ENCODE measurements around the gene MRPL53.

MRPL53 gene

DNA sequence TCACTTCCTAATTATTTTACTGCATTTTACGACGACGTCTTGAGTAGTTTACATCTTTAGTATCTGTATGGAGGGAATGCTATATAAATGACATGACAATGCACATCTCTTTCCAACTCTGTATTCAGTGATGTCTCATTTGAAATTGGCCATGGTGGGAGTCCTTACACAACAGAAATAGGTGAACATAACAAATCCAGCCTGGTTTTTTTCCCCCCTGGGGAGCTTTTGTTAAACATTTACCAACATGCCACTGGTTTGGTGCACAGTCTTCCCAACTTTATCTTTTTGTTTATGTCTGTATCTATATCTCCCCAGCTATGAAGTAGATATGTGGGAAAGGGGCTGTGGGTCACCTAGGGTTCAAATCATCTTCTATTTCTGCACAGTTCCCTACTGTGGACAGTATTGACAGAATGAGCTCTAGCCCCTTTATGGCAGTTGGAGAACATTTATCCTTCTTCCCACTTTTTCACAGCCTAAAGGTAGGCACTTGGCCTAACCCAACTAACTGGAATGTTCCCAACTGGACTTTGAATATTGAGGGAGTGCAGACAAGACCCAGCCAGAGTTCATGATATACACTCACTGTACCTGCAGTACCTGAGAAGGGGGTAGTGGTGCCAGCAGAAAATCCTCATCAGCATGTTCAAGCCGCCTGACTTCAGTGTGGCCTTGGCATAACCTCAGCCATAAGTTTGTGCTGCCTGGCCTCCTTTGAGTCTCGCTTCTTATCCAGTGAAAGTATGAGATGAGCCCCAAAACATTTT, 25.1 kb downstream of the MRPL53 start:
- DNase-seq = no peak

DNA sequence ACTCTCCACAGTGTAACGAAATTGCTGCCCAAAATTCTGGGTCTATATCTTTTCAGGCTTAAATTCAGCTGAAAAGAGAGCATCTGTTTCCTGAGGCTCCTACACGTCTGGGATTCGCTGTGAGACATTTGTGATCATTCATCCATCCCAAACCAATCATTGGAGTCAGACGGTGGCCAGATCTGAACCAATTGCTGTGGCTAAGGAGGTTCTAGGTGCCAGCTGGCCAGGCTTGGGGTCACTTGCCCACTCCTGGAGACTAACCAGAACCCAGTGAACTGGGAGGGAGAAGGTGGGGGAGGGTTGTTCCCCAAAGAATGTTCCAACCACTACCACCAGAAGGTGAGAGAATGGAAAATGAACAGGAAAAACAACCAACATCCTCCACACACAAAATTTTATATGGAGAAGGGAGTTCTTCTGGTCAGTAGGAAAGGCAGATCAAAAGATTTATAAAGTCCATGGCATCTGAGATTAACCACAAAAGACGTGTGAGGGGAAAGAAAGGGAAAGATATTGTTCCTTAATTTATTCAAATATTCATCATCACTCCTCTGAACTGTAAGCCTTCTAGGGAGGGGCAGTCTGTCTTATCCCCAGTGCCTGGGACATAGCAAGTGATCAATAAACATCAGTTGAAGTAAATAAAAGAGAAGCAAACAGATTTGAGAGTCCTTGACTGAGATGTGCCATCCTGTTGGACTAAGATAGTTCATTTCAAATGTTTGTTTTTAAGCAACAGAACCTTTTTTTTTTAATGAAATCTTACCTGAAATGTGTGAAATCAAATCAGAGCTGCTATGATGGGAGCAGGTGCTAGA, 27.8 kb downstream of the MRPL53 start:
- peak; percentile 39 for DNase-seq

DNA sequence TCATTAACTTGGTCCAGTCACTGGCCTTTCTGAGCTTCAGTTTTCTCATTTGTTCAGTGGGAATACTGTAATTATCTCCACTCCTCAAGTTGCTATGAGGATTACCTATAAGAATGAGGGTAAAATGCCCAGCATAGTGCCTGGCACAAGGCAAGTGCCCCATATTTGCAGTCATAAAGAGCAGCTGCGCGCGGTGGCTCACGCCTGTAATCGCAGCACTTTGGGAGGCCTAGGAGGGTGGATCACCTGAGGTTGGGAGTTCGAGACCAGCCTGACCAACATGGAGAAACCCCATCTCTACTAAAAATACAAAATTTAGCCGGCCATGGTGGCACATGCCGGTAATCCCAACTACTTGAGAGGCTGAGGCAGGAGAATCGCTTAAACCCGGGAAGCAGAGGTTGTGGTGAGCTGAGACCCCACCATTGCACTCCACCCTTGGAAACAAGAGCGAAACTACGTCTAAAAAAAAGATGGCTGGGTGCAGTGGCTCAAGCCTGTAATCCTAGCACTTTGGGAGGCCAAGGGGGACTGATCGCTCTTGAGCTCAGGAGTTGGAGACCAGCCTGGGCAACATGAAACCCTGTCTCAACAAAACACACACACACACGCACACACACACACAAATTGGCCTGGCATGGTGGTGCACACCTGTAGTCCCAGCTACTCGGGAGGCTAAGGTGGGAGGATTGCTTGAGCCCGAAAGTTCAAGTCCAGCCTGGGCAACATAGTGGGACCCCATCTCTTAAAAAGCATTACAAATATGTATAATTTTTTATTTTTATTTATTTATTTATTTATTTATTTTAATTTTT, 29.8 kb downstream of the MRPL53 start:
- peak; percentile 13 for DNase-seq

DNA sequence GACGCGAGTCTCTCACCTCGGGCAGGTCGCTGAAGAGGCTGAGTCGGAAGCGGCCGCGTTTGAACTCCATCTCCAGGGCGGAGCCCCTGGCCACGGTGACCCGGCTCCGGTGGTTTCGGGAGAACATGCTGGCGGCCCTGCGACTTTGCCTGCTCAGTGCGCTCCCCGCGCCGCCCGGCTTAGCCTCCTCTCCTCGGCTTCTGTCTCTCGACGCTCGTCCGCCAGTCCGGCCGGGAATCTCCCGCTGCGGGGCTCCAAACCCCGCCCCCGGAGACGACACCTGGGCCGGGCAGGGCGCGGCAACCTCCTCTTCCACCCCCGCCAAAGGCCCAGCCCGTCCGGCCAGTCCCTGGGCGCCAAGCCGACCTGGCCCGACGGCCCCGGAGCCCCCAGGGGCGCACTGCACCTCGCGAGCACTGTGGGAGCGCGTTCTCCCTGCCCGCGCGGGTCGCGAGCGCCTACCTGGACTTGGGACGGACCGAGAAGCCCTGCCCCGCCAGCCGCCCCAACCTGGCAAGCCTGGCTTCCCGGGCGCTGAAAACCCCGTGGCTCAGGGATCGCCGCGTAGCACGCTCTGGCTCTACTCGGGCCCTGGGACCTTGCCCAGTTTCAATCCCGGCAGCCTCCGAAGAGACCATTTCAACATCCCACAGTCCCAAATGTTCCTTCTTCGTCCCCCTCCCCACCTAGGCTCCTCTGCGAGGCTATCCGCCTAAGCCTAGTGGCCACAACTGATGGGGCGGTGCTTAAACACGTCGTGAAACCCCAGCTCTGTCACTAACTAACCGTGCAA, 30.6 kb downstream of the MRPL53 start, which contains the start of gene RTKN:
Gene RTKN, minus strand, starts transcription at position 248 of the 793 bp plus-strand sequence. Its CDS starts 121 bp downstream, at position 127.
- peak; percentile 70 for DNase-seq

DNA sequence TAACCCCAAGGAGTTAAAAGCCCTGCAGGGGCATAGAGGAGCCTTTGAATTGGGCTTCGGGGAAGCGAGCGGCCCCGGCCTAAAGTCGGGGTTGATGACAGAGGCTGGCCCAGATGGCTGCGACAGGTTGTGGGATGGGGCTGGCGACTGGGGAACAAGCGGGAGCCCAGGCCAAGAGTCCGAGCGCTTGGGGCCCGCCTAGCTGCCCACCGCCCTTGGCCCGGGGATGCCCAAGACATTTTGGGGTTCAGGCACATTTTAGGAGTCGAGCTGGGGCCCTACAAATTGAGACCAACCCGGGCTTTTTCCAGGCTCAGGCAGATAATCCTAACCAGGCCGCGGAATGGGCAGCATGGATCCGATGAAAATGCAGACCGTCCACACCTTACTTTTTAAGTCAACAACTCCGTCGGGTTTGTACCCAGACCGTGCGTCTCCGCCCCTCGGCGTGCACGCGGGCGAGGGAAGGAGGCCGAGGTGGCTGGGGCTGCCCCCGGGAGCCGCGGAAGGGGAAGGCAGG, 31.2 kb downstream of the MRPL53 start:
- DNase-seq = peak; percentile 66

DNA sequence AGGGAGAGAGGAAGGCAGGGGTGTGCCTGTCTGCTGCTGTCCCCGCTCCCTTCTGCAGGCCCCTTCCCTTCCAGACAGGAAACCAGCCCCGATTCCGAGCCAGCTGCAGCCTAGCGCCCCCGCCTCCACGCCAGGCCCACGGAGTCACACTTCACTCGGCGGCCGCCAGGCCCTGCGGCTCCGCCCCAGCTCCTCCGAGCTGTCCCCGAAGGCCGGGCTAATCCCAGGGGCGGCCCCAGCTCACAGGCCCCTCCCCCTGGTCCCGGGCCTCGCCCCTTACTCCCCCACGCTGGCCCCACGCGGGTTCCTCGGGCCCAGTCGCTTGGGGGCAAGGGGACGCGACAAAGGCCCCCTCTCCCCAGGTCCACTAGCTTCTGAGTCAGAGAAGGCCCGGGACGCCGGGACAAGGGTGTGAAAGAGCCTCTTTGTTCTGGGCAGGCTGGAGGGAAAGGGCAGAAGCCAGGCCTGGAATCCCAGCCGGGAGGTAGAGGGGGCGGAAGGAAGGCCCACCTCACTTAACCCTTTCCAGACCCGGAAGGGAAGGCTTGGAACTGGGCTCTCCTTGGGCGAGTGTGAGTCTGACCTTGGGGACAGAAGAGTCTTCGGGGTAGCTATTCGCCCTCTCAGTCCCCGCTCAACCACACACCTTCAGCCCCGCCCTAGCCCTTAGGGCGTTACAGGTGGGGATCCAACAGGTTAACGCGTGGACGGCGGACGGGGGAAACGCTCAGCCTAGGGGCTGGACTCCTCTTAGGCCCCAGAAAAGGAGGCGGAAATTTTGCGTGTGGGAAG, 31.9 kb downstream of the MRPL53 start:
- DNase-seq = peak; percentile 86

DNA sequence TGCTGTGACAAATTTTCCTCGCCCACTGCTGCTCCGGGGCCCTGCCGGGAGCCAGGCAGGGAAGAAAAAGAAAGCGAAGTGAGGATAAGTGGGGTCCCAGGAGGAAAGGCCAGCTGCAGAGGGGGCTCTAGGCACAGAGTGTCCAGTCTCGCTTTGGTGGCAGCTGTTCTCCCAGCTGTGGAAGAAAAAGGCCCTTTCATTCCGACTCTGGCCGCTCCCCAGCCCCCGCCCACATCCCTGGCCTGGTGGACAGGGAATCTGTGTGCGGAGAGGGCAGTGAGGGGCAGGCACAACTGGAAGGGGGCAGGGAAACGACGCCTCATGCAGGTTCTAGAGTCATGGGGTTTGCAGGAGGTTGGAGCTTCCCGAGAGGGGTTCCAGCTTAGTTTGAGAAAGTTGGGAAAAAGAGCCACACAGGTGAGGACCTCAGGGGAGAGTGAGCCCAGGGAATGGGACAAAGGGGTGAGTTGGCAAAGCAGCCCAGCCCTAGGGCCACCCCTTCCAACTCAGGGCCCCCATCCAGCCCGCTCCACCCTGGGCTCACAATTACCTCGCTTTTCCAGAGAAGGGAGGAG, 32.6 kb downstream of the MRPL53 start:
- DNase-seq = no peak

DNA sequence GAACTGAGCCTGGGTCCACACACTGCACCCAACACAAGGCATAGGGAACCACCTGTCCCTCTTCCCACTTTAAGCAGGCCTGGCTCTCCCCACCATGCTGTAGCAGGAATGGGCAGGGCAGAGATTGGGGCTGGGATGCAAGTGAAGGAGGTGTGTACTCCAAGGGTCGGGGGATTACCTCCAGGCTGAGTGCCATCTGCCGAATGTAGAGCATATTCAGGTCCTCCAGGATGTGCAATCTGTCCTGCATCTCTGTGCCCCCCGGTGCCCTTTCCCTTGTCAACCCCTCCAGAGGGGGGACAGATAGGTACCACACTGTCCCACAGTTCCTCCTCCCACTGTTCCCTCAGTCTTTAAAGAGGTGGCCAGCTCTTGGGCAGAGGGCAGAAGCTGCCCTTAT, 33.1 kb downstream of the MRPL53 start:
- no peak for DNase-seq

DNA sequence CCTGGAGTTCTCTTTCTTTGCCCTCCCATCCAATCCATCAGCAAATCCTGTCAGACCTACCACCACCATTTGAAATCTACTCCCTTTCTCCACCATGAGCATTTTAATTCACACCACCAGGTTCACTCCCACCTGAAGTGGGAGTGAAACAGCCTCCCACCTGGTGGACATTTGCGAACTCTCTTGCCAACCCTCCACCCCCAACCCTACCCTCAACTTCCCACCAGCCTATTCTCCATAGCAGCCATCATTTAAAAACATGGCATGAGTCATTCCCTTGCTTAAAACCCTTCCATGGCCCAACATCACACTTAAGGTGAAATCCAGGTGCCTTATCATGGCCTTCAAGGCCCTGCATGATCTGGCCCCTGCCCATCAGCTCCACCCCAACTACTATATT, 34.2 kb downstream of the MRPL53 start:
- DNase-seq = no peak

DNA sequence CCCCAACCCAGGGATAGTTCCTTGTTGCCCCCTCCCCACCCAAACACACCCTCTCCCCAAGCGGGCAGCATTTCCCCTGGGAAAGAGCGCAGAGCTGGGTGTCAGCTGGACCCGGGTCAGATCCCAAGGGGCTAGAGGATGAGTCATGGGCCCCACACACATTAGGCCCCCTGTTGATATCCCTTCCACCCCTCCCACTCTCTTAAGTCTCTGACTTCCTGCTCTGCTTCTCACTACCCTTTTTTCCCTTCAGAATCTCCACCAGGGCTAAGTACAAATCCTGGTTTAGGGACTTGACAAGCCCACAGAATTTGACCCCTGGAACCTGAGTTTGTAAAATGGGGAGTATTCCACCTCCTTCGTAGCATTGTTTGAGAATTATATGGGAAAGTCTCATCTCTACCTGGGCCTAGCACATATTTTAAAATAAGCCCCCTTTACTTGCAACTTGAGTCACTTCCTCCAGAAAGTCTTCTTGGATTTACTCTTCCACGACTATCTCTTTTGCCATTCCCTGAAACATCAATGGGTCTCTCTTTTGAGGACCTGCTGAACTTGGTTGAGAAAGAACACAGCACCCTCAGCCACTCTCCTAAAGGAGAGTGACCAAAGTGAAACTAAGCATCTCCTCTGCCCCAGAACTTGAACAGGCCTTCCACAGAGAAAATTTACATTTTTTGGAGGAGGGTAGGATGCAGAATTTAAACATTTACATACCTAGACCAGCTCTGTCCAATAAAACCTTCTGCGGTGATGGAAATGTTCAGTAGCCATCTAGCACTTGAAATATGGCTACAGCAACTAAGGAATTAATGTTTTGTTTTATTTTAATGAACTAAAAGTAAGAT, 35.4 kb downstream of the MRPL53 start:
- DNase-seq = peak; percentile 9

DNA sequence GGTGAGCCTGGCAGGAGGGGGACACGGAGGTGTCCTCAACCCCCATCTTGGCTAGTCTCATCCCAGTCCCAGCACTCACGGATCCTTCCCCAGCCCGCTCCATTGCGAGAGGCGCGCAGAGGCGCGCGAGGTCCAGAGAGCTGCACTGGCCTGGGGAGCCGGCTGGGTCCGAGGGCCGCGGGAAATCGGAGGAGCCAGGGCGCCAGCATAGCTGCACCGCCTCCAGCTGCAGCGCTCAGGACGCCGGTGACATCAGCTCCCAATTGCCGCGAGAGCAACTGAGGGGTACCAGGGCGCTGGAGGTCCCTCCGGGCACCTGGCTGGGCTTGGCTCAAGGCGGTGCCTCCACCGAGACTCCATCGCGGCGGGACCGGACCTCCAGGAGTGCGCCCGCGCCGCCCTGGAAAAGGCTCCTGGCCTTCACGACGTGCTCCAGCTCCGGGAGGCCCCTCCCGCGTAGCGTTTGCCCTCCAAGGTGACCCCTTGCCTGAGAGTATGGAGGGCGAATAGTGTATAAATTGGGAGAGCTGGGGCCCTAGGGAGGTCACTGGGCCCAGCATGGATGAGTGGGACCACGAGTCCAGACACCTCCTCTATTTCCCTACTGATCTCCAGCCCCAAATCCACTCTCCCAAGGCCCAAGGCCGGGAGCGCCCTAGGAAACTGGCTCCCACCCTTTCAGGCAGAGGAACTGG, 36.2 kb downstream of the MRPL53 start:
- DNase-seq = no peak

DNA sequence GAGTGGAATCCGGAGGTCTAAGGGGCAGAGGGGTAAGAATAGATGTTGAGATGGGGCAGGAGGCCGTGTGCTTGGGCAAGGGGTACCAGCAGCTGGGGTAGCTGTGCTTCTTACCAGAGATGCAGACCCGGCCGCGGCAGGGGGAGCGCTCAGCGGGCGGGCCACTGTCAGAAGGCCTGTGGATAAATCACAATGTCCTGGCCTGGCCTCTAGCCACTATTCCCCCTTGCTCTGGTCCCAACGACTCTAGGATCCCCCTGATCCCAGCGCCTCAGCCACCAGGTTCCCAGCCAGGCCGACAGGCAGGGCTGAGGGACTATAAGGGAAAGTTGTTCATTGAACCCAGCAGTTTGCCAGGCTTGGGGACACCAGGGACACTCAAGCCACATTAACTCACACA, 42.0 kb downstream of the MRPL53 start:
- DNase-seq = no peak

DNA sequence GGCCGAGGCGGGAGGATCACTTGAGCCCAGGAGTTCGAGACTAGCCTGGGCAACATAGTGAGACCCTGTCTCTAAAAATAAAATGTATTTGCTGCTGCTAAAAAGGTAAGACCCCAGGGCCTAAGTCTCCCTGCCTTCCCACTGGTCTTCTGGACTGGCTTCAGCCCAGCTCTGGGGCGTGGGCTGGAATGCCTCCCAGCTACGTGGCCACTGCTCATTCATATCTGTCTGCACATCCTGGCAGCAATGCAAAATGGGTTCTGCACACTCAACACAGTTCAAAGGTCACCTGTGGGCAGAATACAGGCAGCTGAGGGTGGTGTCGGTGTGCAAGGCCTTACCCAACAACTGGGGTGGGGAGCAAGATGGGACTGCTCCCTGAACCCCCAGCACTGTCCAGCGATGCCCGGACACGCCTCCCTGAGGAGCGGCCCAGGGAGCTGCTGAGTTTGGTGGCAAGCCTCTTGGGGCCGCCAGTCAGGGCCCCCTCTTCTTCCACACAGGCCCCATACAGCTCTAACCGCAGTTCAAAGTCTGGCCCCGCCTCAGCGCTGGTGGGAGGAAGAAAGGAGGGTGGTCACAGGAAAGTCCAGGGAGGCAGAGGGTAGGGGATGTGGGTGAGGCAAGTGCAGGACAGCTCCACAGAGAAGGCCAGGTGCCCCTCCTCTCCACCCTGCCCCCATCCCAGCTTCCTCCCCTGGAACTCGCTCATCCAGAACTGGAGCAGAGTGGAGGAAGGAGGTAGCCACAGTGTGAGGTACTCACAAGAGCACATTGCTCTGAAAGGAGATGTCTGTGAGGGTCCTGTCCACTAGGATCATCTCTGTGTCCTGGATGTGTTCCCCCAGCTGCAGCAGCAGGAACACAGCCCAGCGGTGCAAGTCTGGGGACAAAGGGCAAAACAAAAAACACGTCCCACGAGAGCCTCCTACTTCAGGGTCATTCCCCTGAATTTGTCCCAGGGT, 42.7 kb downstream of the MRPL53 start:
- no peak for DNase-seq

DNA sequence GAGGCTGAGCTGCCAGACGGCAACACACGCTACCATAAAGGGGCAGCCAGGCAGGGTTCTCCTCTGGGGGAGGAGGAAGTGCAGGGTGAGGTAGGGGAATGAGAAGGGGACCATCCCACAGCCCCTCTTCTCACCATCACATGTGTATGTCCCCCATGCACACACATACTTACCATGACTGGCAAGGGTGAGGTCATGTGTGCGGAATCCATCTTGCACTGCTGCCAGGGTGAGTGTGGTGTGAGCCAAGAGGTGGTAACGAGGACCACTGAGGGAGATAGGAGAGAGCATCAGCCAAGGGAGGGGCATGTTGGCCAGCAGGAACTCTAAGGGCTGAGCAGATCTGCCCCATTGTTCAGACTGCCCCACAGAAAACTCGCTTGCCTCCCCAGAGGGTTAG, 43.8 kb downstream of the MRPL53 start:
- DNase-seq = no peak

DNA sequence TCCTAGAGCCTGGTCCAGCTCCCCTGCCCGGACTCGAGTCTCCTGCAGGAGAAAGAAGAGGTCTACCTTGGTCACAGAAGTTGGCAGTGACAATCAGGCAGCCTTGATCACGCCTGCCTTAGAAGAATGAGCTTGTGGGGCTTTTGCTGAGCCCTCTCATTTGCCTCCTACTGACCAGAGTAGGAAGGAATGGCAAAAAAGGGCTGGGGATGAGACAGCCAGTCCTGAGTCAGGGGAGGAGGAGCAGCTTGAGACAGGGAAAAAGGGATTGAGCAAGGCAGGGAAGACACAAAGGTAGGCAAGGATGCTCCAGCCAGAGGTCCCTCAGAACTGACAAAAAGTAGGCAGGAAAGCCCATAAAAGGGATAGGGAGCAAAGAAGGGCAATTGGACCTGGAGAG, 44.9 kb downstream of the MRPL53 start:
- DNase-seq = no peak

DNA sequence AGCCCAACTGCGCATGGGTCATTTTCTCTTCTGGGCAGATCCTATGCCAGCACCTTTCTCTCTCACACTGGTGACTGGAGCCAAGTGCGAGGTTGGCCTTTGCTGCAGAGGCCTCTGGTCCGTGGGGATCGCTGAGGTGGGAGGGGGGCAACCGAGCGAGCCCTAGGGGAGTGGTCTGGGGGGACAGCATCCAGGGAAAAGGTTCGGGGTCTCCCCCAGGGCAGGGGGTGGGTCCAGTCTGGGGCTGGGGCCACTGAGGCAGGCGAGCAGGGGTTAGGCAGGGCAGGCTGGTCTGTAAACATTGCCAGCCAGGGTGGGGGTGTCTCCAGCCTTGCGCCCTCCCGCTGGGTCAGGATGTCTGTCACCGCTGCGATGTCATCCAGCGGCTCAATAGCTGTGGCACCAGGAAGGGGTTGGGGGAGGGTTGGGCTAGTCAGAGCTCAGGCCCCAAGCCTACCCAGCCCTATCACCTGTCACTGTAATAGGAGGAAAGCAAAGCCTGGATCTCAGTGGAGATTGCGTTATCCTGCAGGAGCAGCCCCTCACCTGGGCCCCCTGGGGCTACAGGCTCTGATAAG, 46.2 kb downstream of the MRPL53 start:
- no peak for DNase-seq

DNA sequence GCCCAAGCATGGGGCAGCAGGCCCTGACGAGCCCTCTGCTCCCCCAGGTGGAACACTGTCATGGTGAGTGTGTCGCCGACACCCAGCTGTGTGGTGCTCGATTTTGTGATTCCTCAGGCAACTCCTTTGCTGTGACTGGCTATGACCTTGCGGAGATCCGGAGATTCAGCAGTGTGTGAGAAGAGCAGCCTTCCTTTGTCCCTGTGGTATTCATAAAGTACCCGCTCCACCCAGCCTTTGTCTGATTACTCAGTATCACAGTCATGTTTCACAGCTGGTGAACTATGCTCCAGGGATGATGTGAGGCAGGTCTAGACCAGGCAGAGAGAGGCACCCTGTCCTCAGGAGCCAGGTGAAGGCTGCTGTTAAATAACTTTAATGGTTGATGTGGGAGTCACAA, 47.0 kb downstream of the MRPL53 start:
- no peak for DNase-seq

DNA sequence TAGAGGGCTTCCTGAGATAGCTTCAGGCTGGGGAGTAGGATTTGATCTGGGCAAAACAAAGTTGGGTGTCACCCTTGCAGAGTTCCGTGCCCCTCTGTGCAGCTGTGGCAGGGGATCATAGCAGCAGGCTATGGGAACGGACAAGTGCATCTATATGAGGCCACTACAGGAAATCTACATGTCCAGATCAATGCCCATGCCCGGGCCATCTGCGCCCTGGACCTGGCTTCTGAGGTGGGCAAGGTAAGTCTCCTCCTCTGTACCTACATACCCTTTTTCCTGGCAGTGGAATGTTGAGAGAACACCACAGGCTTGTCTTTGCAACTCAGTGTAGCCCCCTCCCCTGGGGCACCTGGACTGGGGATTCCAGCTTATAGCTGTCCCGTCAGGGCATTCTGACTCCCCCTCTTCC, 47.5 kb downstream of the MRPL53 start:
- DNase-seq = no peak

Data from NCI-H69 (cell line).